Mesodermal cell (in vitro differentiated cells): ENCODE measurements around the gene TEKT3.

Experiments
- H3K27ac ChIP-seq: 2 replicates; pipeline ENCODE4 v1.7.0; 2013; ENCODE audit warnings: mild to moderate bottlenecking, low read depth, low read length, moderate library complexity; ENCODE audit not compliant: severe bottlenecking
- H3K36me3 ChIP-seq: 2 replicates; pipeline ENCODE4 v1.7.1; 2013; ENCODE audit warnings: mild to moderate bottlenecking, low read length, moderate library complexity; ENCODE audit not compliant: control insufficient read depth, insufficient read depth
- H3K4me1 ChIP-seq: one replicate; pipeline ENCODE4 v1.7.1; 2013; ENCODE audit warnings: mild to moderate bottlenecking, low read length; ENCODE audit not compliant: insufficient read depth, control insufficient read depth, poor library complexity, severe bottlenecking
- H3K4me3 ChIP-seq: 2 replicates; pipeline ENCODE4 v1.7.0; 2013; ENCODE audit warnings: low read length, control low read depth, mild to moderate bottlenecking; ENCODE audit not compliant: insufficient read depth, poor library complexity, severe bottlenecking; ENCODE audit errors: extremely low read depth
- H3K9me3 ChIP-seq: 2 replicates; pipeline ENCODE4 v1.7.1; 2013; ENCODE audit warnings: mild to moderate bottlenecking, low read length, moderate library complexity; ENCODE audit not compliant: control insufficient read depth
- WGBS, 2 experiments: methylation state at CpG; one replicate each; pipeline ENCODE4 v1.1.5; 2013; ENCODE audit warnings: missing lambda C conversion rate in 2 of 2; ENCODE audit not compliant: insufficient coverage in 2 of 2; 5-methylcytosine and 5-hydroxymethylcytosine counted together

TEKT3 gene

DNA sequence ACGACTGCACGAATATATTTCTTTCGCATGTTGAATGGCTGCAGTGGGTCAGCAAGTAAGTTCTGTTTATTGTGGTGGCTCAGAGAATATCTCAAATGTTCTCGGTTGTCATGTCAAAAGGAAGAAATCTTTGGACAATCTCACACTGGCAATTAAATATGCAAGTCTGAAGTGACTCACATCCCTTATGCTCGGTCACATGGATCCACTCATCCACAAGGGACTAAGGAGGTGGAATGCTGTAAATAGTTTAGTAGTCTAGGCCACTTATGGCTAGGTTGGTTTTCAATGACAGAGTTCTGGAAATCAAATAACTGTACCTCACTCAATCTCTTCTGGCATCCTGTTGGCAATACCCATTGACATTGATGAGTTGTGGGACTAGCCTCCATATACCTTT, 43.2 kb downstream of the TEKT3 start:
- Histone ChIP-seq H3K4me1 (no peaks in the 10 kb centered on the region), H3K4me3 (no peak overlapping the region), H3K36me3 (no peaks in the 10 kb centered on the region), H3K27ac (no peak overlapping the region), H3K9me3 (no peaks in the 10 kb centered on the region)
- WGBS, 2 experiments = 93 to 100% methylated on average over 4 to 5 of the region's 5 CpGs

DNA sequence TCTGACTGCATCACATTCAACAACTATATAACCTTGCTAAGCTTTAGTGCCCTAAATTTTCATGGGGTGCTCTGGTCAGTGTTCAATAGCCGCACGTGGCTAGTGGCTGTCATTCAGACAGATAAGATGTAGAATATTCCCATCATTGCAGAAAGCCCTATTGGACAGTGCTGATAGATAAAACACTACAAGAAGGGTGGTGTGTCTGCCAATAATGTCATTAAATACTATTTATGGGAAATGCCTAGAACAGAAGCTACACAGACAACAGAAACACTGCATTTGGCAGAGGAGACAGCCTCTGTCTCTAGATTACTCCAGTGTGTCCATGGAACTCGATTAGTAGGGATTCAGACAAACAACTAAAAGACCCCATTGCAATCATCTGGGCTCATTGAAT, 47.8 kb downstream of the TEKT3 start:
- H3K27ac ChIP-seq = no peak overlapping the region
- no peaks in the 10 kb centered on the region for H3K4me1 ChIP-seq
- H3K4me3 ChIP-seq = no peak overlapping the region
- no peaks in the 10 kb centered on the region for H3K9me3 ChIP-seq
- no CpG with 5 or more reads among the region's 3 CpGs for WGBS, 2 experiments
- no peaks in the 10 kb centered on the region for H3K36me3 ChIP-seq

DNA sequence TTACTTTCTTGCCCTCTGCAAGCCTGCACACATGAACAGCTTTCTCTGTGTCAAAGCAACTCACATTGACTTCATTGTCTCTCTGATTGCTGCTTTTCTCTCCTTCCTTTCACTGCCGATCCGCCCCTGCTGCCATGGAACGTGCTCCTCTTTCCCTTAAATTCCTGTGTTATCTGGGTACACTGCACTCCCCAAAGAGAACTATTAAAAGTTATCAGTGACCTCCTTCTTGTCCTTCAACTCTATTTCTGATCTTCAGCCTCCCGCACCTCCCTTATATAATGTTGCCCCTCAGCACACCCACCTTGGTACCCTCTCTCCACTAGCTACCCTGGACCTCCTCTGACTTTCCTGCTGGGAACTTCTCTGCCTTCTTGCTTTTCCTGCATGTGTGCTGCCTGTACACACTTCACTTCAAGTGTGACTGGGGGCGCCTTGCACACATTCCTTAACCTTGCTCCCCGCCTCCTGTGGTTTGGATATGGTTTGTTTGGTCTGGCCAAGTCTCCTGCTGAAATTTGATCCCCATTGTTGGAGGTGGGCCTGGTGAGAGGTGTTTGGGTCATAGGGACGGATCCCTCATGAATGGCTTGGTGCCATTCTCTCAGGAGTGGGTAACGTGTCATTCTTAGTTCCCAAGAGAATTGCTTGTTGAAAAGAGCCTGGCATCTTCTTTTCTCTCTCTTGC, 49.6 kb downstream of the TEKT3 start:
- Histone ChIP-seq H3K4me1 (no peaks in the 10 kb centered on the region), H3K4me3 (no peak overlapping the region), H3K27ac (no peak overlapping the region), H3K9me3 (no peaks in the 10 kb centered on the region), H3K36me3 (no peaks in the 10 kb centered on the region)
- 73 to 81% methylated on average over 5 of the region's 8 CpGs for WGBS, 2 experiments

DNA sequence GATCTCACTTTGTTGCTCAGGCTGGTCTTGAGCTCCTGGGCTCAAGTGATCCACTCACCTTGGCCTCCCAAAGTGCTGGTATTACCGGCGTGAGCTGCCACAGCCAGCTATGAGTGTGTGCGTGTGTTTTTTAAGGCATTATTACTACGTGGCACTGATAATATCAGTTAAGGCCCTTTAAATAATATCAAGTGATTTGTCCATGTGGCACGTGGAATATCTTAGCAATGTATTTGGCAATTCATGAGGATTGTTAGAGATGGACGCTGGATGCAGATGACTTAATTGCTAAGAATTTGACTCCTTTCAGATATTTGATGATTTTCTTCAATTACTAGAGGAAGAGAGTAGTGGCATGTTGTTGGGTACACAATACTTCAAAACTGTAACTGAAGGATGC, 50.8 kb downstream of the TEKT3 start:
- Histone ChIP-seq H3K4me1 (no peaks in the 10 kb centered on the region), H3K9me3 (no peaks in the 10 kb centered on the region), H3K4me3 (no peak overlapping the region), H3K36me3 (no peaks in the 10 kb centered on the region), H3K27ac (no peak overlapping the region)
- WGBS, 2 experiments = 87 to 100% methylated on average over 1 to 6 of the region's 6 CpGs

DNA sequence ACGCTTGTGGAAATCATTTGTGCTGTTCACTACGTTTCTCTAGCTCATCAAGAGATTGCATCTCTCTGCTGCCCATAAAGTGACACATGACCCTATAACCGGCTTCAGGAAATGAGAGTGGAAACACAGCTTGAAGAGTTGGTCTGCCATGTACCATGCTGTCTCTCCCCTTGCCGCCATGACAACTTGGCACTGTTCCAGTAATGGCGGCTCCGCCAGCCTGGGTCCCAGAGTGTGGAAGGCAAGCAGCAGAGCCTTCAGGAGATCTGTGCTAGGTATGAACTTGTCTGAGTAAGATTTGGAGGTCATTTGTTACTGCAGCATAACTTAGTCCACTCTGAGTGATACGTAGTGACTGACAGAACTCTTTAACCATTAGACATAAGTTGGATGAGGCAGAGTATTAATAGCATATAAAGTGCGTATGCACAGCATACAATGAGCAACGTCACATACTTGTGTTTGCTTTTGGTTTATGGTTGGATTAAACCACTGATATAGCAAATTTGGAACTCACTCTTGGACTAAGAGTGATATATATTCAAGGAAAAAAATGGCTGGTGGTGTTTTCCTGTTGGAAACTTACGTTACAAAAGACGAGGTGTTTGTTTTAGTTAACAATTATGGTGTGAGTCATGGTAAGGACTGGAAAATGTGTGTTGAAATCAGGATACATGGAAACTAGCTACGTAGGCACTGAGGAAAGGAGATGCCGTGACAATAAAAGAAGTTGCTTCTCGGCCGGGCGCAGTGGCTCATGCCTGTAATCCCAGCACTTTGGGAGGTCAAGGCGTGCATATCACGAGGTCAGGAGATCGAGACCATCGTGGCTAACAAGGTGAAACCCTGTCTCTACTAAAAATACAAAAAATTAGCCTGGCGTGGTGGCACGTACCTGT, 51.9 kb downstream of the TEKT3 start:
- WGBS, 2 experiments = 94 to 96% methylated on average over 19 to 20 of the region's 22 CpGs
- H3K27ac ChIP-seq = no peak overlapping the region
- H3K4me1 ChIP-seq = peaks cover 2% of the 10 kb centered on the region

DNA sequence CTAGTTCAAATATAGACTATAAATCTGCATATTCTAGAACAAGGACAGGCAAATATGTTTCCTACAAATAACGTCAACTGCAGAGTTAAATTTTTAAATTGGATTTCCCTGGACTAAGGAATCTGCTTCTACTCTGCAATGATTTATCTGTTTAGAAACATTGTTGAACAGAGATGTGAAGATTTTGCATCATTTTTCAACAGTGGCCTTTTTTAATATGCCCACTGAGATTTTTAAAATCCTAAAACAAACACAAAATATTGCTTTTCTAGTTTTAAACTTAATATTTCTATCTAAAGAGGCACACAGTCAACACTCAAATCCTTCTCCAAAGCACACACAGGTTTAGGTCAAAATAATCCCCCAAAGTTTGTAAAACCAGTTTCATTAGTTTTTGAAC, 52.5 kb downstream of the TEKT3 start:
- no peak overlapping the region for H3K27ac ChIP-seq
- H3K4me1 ChIP-seq = peaks cover 3% of the 10 kb centered on the region
- H3K4me3 ChIP-seq = no peak overlapping the region

More for the DNA sequence above, 51.9 kb downstream of the TEKT3 start:
- H3K9me3 ChIP-seq = no peaks in the 10 kb centered on the region
- H3K36me3 ChIP-seq = no peaks in the 10 kb centered on the region
- no peak overlapping the region for H3K4me3 ChIP-seq

DNA sequence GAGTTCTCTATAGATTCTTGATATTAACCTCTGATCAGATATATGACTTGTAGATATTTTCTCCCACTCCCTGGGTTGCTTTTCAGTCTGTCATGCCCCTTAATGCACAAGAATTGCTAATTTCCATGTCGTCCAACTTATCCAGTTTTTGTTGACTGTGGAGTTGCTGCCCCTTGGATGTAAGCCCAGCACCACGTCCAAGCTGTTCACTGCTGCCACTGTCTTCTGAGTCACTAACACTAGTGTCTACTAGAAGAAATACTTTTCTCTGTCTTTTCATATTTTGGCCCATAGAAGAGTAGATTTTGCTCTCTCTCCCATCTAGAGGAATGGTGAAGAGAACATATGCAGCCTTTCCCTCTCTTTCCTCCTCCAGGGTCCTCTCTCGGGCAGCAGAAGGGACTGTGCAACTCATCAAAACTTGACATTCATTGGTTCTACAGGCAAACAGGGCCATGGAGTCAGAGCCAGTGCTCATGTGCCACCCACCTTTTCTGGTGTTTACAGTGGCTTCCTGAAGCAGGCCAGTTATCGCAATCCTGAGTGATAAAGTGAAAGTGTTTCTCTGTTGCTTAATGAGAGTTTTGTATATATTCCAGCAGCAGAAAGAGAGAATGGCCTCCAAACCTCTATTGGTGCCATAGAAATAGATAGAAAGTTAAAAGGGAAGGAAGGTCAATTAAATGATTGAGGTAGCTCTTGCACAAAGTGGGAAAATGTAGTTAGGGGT, 53.7 kb downstream of the TEKT3 start:
- Histone ChIP-seq H3K4me1 (peaks cover 3% of the 10 kb centered on the region), H3K9me3 (no peaks in the 10 kb centered on the region), H3K36me3 (no peaks in the 10 kb centered on the region), H3K4me3 (no peak overlapping the region), H3K27ac (no peak overlapping the region)
- WGBS, 2 experiments = 90% methylated on average over 3 of the region's 4 CpGs; no CpG with 5 or more reads in 1 of the 2 experiments

More for the DNA sequence above, 52.5 kb downstream of the TEKT3 start:
- no peaks in the 10 kb centered on the region for H3K36me3 ChIP-seq
- WGBS, 2 experiments = 83% methylated on average over 1 of the region's 1 CpG; no CpG with 5 or more reads in 1 of the 2 experiments
- H3K9me3 ChIP-seq = no peaks in the 10 kb centered on the region

DNA sequence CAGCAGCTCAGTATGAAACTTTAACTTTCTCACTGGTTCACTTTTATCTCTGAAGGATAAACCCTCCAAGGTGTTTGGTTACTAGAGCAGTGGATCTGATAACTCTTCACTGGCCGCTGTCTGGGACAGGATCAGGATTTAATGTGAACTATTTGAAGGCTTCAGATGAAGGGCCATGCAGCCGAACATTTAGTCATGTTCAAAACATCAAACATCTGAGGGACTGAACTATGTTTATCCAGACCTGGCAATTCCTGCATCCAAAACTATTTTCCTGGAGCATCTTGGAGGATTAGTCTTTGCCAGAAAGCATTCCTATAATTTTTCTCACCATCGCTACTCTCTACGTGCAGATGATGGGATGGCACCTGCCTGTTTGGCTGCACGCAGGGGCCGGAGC, 55.9 kb downstream of the TEKT3 start:
- Histone ChIP-seq H3K36me3 (no peaks in the 10 kb centered on the region), H3K4me3 (no peak overlapping the region), H3K4me1 (peaks cover 3% of the 10 kb centered on the region), H3K27ac (no peak overlapping the region), H3K9me3 (no peaks in the 10 kb centered on the region)
- WGBS, 2 experiments = 96 to 100% methylated on average over 5 to 6 of the region's 6 CpGs

DNA sequence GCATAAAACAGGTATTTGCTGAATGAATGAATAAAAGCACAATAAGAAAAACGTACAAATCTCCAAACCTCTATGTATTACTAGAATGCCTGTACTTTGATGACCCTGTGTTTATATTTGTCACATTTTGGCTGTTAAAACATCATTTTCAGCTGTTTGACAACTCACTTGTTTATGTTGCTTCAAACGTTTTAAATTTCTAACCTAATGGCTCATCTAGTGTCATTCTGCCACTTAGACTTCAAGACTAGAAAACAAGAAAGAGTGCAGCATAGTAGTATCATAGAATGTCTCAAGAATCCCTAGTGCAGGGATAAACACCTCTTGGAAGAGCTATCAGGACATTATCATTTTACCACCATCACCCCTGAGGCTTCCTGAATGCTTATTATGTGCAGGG, 56.9 kb downstream of the TEKT3 start:
- peaks cover 3% of the 10 kb centered on the region for H3K4me1 ChIP-seq
- no peak overlapping the region for H3K4me3 ChIP-seq
- H3K27ac ChIP-seq = no peak overlapping the region
- 67% methylated on average over 2 of the region's 2 CpGs; no CpG with 5 or more reads in 1 of the 2 experiments for WGBS, 2 experiments
- no peaks in the 10 kb centered on the region for H3K9me3 ChIP-seq
- H3K36me3 ChIP-seq = no peaks in the 10 kb centered on the region

DNA sequence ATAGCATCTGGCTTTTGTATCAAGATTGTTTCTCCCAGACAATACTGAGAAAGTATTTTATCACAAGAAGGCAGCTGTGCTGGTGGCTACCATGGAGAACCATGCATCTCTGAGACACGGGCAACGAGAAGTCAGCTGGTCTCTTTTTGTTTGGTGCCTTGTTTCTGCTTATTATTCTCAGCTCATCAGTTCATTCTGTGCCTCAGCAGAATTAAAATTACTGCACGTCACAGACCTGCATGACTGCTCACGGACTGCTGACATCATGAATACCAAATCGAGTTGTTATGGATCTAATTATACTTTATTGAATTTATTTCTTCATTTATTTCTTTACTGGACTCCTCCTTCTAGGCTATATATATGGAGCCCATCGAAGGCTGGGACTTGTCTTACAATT, 57.3 kb downstream of the TEKT3 start:
- Histone ChIP-seq H3K4me1 (peaks cover 3% of the 10 kb centered on the region), H3K27ac (no peak overlapping the region), H3K9me3 (no peaks in the 10 kb centered on the region), H3K36me3 (no peaks in the 10 kb centered on the region), H3K4me3 (no peak overlapping the region)
- 92 to 100% methylated on average over 1 to 2 of the region's 6 CpGs for WGBS, 2 experiments
